ENCODE measurements around the gene TMEM132C. TPM values are rescaled to one million over a fixed set of nuclear protein-coding genes. Genes with fewer than 3 reads are reported as not detected.

The TMEM132C gene
- total and polyA plus RNA-seq, 2 of the 4 experiments (the other 2 are of a cell fraction) = not detected

- no CpG with 5 or more reads among the region's 5 CpGs for WGBS, 2 experiments (ENCODE audit: extremely low coverage in 2 of 2, insufficient read length in 1 of 2)
- intact Hi-C loops (cut with micrococcal nuclease) = no loop called here
- no peak overlapping the region for H3K23ac ChIP-seq (ENCODE audit: low read depth, low read length)
- H3K4me1 ChIP-seq (ENCODE audit: control insufficient read depth, insufficient read depth, low read length) = no peaks in the 10 kb centered on the region
- dilution Hi-C loops (cut with HindIII; ENCODE audit: low sequenced_read_pairs, unreplicated experiment) = no loop called here
- H2AK5ac ChIP-seq (ENCODE audit: low read depth, low read length) = no peak overlapping the region
- no peaks in the 10 kb centered on the region for H3K9me1 ChIP-seq (ENCODE audit: insufficient read depth, low read length)
- in situ Hi-C loops (cut with MboI; ENCODE audit: low sequenced_read_pairs) = no loop called here
- no peak for ATAC-seq (ENCODE audit: low read depth)
- H2AFZ ChIP-seq (replicated peaks; ENCODE audit: low read length, poor library complexity) = no peak overlapping the region
- CTCF ChIA-PET = no interaction called here
- H3K36me3 ChIP-seq (ENCODE audit: control insufficient read depth, insufficient read depth, low read length) = no peaks in the 10 kb centered on the region
- no peak overlapping the region for H2BK5ac ChIP-seq (ENCODE audit: low read depth, low read length, poor library complexity, severe bottlenecking)
- POLR2A ChIA-PET (ENCODE audit: unreplicated experiment) = no interaction called here
- peaks cover 34% of the 10 kb centered on the region for H3K9me3 ChIP-seq (ENCODE audit: control insufficient read depth, insufficient read depth, low read length)
- no peak for DNase-seq
- no peaks in the 10 kb centered on the region for H3K79me1 ChIP-seq (ENCODE audit: low read depth in 1 of 2, low read length in 2 of 2)
- H2BK15ac ChIP-seq (ENCODE audit: low read depth, low read length) = no peak overlapping the region
- H3K9ac ChIP-seq (ENCODE audit: low read depth, low read length) = no peak overlapping the region
- no peak overlapping the region for H3K4me2 ChIP-seq (ENCODE audit: low read depth, low read length)
- H2BK20ac ChIP-seq (ENCODE audit: low read depth, low read length) = no peak overlapping the region
- no peak overlapping the region for H3K27ac ChIP-seq (ENCODE audit: insufficient read depth, low read length)
- no peaks in the 10 kb centered on the region for H3K27me3 ChIP-seq (ENCODE audit: control insufficient read depth, insufficient read depth, low read length)
- no peak overlapping the region for H4K8ac ChIP-seq (ENCODE audit: low read depth in 2 of 2, low read length in 2 of 2)
- no peaks in the 10 kb centered on the region for H4K20me1 ChIP-seq (ENCODE audit: insufficient read depth, low read length)
- H3K14ac ChIP-seq (replicated peaks; ENCODE audit: low read depth, low read length) = no peak overlapping the region
- H4K5ac ChIP-seq (ENCODE audit: low read depth, low read length) = no peak overlapping the region
- no peak overlapping the region for H3K4me3 ChIP-seq (ENCODE audit: insufficient read depth, low read depth, low read length)
- no TSS peak for BruUV-seq (replicated peaks)
- no peak overlapping the region for H2BK120ac ChIP-seq (ENCODE audit: low read depth, low read length)
- no peak overlapping the region for H3K4ac ChIP-seq (ENCODE audit: low read depth, low read length)
- H3K18ac ChIP-seq (ENCODE audit: low read depth, low read length) = no peak overlapping the region
- no peak overlapping the region for H4K91ac ChIP-seq (ENCODE audit: insufficient read depth, low read depth, low read length)
- H2AK9ac ChIP-seq (replicated peaks; ENCODE audit: low read depth, low read length, poor library complexity) = no peak overlapping the region
- H3K56ac ChIP-seq (ENCODE audit: extremely low read depth, insufficient read depth, low read length) = no peak overlapping the region
- TF ChIP-seq MAFK (IDR thresholded peaks at IDR 0.05; ENCODE audit: low read depth, low read length) (no peak), CTCF (conservative IDR thresholded peaks at IDR 0.05; ENCODE audit: low read depth, low read length) (no peak), MXI1 (IDR thresholded peaks at IDR 0.05; ENCODE audit: borderline replicate concordance, low read depth, low read length) (no peak), RFX5 (IDR thresholded peaks at IDR 0.05; ENCODE audit: low read depth, low read length) (no peak), SMC3 (IDR thresholded peaks at IDR 0.05; ENCODE audit: low read depth, low read length) (no peak), RAD21 (IDR thresholded peaks at IDR 0.05; ENCODE audit: low read length) (no peak), USF2 (IDR thresholded peaks at IDR 0.05; ENCODE audit: low read depth, low read length) (no peak), ELK1 (IDR thresholded peaks at IDR 0.05; ENCODE audit: borderline replicate concordance, low read depth, low read length) (no peak), CEBPB (IDR thresholded peaks at IDR 0.05; ENCODE audit: low read depth, low read length) (no peak), MAZ (IDR thresholded peaks at IDR 0.05; ENCODE audit: borderline replicate concordance, low read depth, low read length) (no peak), FOS (IDR thresholded peaks at IDR 0.05; ENCODE audit: low read depth, low read length) (no peak), CHD1 (IDR thresholded peaks at IDR 0.05; ENCODE audit: low read depth, low read length) (no peak), POLR2A (IDR thresholded peaks at IDR 0.05; ENCODE audit: low read depth, low read length) (no peak), RCOR1 (IDR thresholded peaks at IDR 0.05; ENCODE audit: insufficient replicate concordance, low read length) (no peak), NFE2L2 (IDR thresholded peaks at IDR 0.05; ENCODE audit: low read depth, low read length) (no peak)
These were observed 159.5 kb downstream of the TMEM132C start for GRCh38 chr12:128426511-128426910.

Measured in IMR-90 (cell line).